22Rv1 (cell line): ENCODE results near the gene GALNT7.

Source experiments
- H3K27ac ChIP-seq: fragments of 450-650 bp; 2 replicates; pipeline ENCODE4 v1.5.1; 2017
- CTCF ChIP-seq: fragments of 450-650 bp; IDR thresholded peaks from 2 replicates; pipeline ENCODE4 v1.5.1; 2017; ENCODE audit warnings: mild to moderate bottlenecking
- ZFX ChIP-seq: fragments of 450-650 bp; IDR thresholded peaks from 2 replicates; pipeline ENCODE4 v1.6.1; 2017; ENCODE audit warnings: antibody characterized with exemption, borderline replicate concordance

GALNT7 gene

DNA sequence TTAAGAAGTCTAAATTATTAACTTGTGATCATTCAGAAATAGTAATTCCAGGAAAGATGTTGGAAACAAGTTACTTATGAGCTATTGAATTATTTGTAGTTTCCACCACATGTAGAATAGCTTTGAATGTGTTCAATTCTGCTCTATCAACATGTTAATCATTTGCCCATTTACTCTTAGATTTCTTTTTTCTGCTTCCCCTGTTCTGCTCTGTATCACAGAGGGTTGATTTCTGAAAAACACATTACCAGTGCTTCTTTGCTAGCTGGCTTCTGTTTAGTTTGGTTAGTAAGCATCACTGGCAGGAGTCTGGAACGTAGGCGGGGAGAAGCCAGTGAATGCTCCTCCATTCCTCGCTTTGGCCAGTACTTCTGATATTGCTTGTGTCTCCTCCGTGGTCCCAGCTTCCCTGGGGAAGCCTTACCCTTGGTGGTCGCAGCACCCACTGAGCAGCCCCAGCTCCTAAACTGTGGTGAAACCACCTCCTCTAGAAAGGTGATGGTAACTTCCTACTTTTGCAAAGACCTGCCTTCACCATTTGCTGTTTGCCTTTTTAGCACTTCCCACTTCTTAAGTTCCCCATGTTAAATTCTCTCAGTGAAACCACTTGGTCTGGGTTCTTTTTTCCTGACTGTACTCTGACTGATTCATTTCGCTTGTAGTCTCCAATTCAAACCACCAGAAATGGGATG is 40.3 kb upstream of the GALNT7 start:
- no peak overlapping the region for H3K27ac ChIP-seq
- TF ChIP-seq CTCF (no peak), ZFX (no peak)

DNA sequence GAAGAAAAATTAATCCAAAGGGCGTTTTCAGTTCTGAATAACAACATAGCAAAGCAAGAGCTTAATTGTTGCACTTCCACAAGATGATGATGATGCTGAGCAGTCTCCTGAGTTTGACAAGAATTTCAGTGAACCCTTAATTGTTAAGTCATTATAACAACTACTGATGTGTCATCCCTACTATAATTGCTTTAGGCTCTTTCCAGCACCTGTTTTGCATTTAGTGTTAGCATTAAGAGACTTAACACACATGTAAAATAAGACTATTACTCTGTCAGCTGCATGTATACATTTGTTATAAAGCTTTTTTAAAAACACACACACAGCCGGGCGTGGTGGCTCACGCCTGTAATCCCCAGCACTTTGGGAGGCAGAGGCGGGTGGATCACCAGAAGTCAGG is 37.9 kb upstream of the GALNT7 start:
- TF ChIP-seq ZFX (no peak), CTCF (no peak)

DNA sequence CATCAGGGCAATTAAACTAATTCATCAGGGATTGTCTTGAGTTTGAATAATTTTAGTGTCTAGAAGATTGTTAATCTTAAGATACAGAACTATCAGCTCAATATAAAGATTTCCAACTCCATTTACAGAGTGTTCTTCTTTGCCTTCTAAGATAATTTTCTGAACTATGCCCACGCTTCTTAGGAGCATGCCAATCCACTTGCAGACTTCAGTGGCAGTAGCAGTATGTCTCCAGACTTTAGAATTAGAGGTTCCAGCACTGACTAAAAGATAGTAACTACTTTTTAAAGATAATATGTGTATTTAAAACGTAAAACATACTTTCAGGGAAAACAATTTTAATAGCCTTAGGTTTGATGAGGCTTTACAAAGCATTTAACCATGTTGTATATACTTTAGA is 34.2 kb upstream of the GALNT7 start:
- H3K27ac ChIP-seq: no peak overlapping the region
- TF ChIP-seq CTCF (no peak), ZFX (no peak)

More for the DNA sequence above, 37.9 kb upstream of the GALNT7 start:
- H3K27ac ChIP-seq: no peak overlapping the region

DNA sequence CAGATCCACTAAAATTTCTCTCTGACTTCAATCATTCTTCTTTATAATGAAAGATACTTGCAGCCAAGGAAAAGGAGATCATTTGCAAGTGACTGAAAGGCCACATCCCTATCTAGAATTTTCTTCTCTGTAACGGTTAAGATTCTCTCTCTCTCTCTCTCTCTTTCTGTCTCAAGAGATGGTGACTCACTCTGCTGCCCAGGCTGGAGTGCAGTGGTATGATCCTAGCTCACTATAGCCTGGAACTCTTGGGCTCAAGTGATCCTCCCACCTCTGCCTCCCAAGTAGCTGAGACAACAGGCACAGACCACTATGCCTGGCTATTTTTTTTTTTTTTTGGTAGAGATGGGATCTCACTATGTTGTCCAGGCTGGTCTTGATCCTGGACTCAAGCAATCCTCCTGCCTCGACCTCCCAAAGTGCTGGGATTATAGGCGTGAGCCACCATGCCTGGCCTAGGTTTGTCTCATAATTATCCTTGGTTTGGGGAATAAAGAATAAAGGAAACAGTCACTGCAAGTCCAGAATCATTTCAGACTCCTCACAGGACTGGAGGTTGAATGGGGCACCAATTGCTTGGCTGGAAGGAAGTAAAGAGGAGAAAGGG is 33.3 kb upstream of the GALNT7 start:
- TF ChIP-seq CTCF (no peak), ZFX (no peak)

DNA sequence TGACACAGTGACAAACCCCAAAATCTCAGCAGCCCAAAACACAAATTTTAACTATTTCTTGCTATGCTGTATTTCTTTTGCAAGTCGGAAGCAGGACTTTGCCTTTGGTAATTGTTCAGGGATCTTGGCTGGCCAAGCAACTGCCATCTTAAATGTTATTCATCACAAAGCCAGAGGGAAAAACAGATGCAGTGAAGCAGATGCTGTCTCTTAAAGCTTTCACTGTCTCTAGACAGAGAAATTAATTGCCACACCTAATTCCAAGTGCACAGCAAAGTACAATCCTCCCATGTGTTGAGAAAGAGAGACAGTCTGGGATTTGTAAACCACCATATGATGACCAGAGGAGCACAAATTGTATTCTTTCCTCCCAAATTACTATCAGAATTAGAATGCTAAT is 30.0 kb upstream of the GALNT7 start:
- no peak for TF ChIP-seq CTCF
- TF ChIP-seq ZFX: no peak

More for the DNA sequence above, 33.3 kb upstream of the GALNT7 start:
- no peak overlapping the region for H3K27ac ChIP-seq

GRCh38 chr4:173139561-173139960 is 29.1 kb upstream of the GALNT7 start:
- TF ChIP-seq ZFX (no peak), CTCF (no peak)
- H3K27ac ChIP-seq: no peak overlapping the region

More for the DNA sequence above, 30.0 kb upstream of the GALNT7 start:
- no peak overlapping the region for H3K27ac ChIP-seq

DNA sequence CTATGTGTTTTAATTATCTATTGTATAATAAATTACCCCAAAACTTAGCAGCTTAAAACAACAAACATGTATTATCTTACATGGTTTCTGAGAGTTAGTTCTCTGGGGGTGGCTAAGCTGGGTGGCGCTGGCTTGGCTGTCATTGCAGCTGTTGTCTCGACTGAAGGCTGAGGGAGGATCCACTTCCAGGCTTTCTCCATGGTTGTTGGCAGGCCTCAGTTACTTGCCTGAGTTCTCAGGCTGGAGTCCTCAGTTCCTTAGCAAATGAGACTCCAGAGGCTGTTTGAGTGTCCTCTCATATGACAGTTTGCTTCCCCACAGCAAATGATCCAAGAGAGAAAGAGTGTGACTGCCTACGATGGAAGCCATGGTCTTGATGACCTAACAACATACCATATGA is 23.5 kb upstream of the GALNT7 start:
- H3K27ac ChIP-seq: no peak overlapping the region
- TF ChIP-seq ZFX: no peak
- TF ChIP-seq CTCF: no peak
